ENCODE measurements around the gene PSKH1.

PSKH1 gene

DNA sequence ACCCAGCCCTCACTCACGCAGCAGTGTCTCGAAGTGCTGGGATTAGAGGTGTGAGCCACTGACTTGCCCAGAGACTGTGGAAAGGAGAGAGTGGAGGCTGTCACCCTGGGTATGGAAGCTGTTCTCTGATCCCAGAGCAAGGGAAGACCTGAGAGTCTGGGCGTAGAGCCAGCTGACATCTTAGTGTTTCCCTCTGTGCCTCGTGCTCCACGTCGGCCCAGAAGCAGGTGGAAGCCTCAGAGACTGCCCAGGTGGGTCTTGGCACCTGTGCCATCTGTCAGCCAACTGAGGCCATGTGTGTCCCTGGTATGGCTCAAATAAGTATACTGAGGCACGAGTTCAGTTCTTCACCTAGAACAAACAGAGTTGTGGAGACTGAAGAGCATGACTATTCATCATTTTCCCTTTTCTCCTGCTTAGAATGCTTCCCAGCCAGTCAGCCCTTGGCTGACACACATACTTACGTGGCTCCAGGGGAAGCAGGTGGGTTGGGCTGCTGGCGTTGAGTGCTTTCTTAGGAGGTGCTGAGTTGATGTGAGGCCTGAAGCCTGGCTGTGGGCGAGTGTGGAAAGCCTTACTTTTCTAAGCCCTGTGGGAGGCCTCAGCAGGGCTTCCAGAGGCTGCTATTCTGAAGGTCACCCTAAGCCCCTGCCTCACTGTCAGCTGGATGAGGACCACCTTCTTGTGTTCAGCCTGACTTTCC lies 30.5 kb downstream of the PSKH1 start:
- in situ Hi-C loops (cut with MboI; ENCODE audit: low sequenced_read_pairs): no loop called here

- in situ Hi-C loops (cut with MboI; ENCODE audit: low sequenced_read_pairs): no loop called here
Observed at GRCh38 chr16:67924140-67924906, 31.3 kb downstream of the PSKH1 start.

GRCh38 chr16:67926181-67926750 lies 33.2 kb downstream of the PSKH1 start:
- in situ Hi-C loops (cut with MboI; ENCODE audit: low sequenced_read_pairs): no loop called here

DNA sequence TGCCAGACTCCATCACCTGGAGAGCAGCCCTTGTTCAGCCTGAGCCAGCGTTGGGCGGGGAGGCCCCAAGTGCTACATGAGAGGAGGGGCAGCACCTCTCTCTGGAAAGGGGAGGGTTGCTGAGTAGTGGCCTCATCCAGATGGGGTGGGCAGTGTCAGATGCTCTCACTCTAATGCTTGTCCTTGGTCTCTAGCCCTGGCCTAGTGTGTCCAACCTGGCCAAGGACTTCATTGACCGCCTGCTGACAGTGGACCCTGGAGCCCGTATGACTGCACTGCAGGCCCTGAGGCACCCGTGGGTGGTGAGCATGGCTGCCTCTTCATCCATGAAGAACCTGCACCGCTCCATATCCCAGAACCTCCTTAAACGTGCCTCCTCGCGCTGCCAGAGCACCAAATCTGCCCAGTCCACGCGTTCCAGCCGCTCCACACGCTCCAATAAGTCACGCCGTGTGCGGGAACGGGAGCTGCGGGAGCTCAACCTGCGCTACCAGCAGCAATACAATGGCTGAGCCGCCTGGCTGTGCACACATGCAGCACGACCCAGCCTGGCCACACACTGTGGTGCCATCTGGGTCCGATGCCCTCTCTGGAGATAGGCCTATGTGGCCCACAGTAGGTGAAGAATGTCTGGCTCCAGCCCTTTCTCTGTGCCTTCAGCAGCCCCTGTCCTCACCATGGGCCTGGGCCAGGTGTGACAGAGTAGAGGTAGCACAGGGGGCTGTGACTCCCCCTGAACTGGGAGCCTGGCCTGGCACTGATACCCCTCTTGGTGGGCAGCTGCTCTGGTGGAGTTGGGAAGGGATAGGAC lies 34.3 kb downstream of the PSKH1 start:
- in situ Hi-C loops (cut with MboI; ENCODE audit: low sequenced_read_pairs): no loop called here

DNA sequence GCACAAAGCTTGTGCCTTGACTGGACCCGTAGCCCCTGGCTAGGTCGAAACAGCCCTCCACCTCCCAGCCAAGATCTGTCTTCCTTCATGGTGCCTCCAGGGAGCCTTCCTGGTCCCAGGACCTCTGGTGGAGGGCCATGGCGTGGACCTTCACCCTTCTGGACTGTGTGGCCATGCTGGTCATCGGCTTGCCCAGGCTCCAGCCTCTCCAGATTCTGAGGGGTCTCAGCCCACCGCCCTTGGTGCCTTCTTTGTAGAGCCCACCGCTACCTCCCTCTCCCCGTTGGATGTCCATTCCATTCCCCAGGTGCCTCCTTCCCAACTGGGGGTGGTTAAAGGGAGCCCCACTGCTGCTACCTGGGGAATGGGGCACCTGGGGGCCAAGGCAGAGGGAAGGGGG lies 35.1 kb downstream of the PSKH1 start:
- in situ Hi-C loops (cut with MboI; ENCODE audit: low sequenced_read_pairs): no loop called here

GRCh38 chr16:67928561-67929364 lies 35.7 kb downstream of the PSKH1 start:
- in situ Hi-C loops (cut with MboI; ENCODE audit: low sequenced_read_pairs): no loop called here

- in situ Hi-C loops (cut with MboI; ENCODE audit: low sequenced_read_pairs): loop anchor here (10.0 kb wide), 1 partner anchor 265 kb away; the partner anchor contains the start of genes ACD, C16orf86, ENKD1 and PARD6A
Observed at GRCh38 chr16:67930191-67930590, 37.1 kb downstream of the PSKH1 start.

- in situ Hi-C loops (cut with MboI; ENCODE audit: low sequenced_read_pairs): loop anchor here (10.0 kb wide), 1 partner anchor 266 kb away; the partner anchor contains the start of genes ACD, C16orf86, ENKD1 and PARD6A
Observed at GRCh38 chr16:67930678-67931211, 37.7 kb downstream of the PSKH1 start.

GRCh38 chr16:67931712-67932461 lies 38.8 kb downstream of the PSKH1 start, which contains the start of gene CTRL:
TSS of gene CTRL (minus strand) at chr16:67931862. CDS start at chr16:67931852, 10 bp downstream.
- in situ Hi-C loops (cut with MboI; ENCODE audit: low sequenced_read_pairs): loop anchor here (10.0 kb wide), 1 partner anchor 267 kb away; the partner anchor contains the start of genes ACD, C16orf86, ENKD1 and PARD6A

DNA sequence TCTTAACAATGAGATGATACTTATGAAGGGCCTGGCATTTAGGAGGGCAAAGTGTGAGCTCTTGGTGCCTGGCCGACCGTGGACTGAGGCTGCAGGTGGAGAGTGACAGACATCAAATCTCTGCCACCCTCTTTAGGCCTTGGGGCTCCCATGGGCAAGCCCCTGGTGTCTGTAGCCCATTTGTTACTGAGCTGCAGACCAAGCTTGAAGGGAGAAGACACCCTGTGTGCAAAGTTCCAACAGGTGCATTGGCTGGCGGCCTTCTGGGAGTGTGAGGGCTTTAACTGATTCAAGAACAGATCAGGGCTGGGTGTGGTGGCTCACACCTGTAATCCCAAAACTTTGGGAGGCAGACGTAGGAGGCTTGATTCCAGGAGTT lies 39.4 kb downstream of the PSKH1 start:
- in situ Hi-C loops (cut with MboI; ENCODE audit: low sequenced_read_pairs): loop anchor here (10.0 kb wide), 1 partner anchor 268 kb away; the partner anchor contains the start of genes ACD, C16orf86, ENKD1 and PARD6A

- in situ Hi-C loops (cut with MboI; ENCODE audit: low sequenced_read_pairs): loop anchor here (10.0 kb wide), 1 partner anchor 269 kb away; the partner anchor contains the start of genes ACD, C16orf86, ENKD1 and PARD6A
Observed at GRCh38 chr16:67933805-67934204, 40.8 kb downstream of the PSKH1 start.

DNA sequence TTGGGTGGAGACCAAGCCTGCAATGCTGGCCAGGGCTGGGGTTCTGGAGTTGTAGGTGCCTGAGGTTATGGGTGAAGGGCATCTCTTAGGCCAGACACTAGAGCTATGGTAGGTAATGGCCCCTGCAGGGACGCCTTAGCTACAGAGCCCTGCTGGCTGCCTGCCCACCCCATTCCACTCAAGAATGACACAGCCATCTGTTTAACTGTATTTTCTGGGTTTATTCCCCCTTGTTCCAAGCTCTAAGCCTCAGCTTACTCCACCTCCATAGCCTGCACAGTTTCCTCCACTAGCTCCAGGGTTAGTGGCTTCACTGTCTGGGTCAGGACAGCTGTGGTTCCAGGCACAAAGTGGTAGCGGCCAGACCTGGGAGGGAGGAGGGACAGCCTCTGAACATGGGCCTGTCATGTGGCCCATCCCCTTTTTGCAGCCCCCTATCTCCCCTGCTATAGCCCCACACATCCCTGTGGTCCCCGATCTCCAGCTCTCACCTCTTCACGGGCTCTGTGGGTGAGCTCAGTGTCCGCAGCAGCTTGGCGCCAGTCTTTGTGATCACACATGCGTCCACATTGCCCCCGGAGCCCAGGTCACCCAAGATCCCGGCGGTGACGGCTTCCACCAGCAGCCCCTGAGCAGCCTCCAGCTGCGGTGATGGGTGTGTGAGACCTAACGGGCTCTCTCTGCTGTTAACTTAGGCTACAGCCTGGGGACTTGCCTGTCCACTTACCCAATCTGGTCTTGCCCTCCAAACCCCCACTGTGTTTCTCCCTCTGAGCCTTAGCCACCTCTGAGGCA lies 41.4 kb downstream of the PSKH1 start:
- in situ Hi-C loops (cut with MboI; ENCODE audit: low sequenced_read_pairs): loop anchor here (10.0 kb wide), 1 partner anchor 270 kb away; the partner anchor contains the start of genes ACD, C16orf86, ENKD1 and PARD6A

DNA sequence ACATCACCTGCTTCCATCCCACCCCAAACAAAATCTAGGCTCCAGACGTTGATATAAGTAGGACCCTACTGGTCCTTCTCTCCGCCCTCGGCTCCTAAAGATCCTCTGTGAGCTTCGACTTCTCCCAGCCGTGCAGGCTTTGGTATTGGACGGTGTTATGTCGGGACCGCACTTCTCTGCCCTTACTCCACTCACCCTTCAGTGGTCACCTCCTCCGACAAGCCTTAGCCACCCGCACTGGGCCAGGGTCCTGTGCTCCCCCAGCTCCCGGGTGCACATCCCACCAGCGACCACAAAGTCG lies 42.0 kb downstream of the PSKH1 start:
- in situ Hi-C loops (cut with MboI; ENCODE audit: low sequenced_read_pairs): loop anchor here (10.0 kb wide), 1 partner anchor 270 kb away; the partner anchor contains the start of genes ACD, C16orf86, ENKD1 and PARD6A

- in situ Hi-C loops (cut with MboI; ENCODE audit: low sequenced_read_pairs): loop anchor here (10.0 kb wide), 1 partner anchor 271 kb away; the partner anchor contains the start of genes ACD, C16orf86, ENKD1 and PARD6A
Observed at GRCh38 chr16:67935402-67936123, 42.5 kb downstream of the PSKH1 start.

GRCh38 chr16:67936124-67936879 lies 43.2 kb downstream of the PSKH1 start, which contains the start of gene PSMB10:
TSS of gene PSMB10 (minus strand) at chr16:67936850. CDS start at chr16:67936749, 101 bp downstream.
- in situ Hi-C loops (cut with MboI; ENCODE audit: low sequenced_read_pairs): loop anchor here (10.0 kb wide), 1 partner anchor 272 kb away; the partner anchor contains the start of genes ACD, C16orf86, ENKD1 and PARD6A
